ENCODE data around the gene UBE2S.

DNA sequence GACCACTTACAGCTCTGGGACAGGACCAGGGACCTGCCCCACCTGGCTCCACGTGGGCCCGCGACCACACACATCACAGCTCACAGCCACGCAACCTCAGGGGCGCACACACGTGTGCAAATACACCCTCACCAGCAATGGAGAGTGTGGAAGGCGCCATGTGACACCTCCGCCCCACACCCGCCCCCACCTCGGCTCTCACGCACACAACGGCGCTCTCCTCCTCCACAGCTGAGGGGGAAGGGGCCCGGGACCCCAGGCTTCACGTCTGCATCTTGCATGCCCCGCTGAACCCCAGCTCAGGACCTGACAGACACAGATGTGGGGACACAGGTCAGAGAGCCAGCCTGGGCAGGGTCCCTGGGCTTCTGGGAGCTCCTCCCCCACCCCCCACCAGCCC, 41.9 kb upstream of the UBE2S start:
- no peak for TF ChIP-seq ZNF274 (IDR thresholded peaks at IDR 0.05; ENCODE audit: low read depth, low read length)
- no peak for TF ChIP-seq YY1 (IDR thresholded peaks at IDR 0.05; ENCODE audit: insufficient read depth, insufficient read length)

Measured in NT2/D1 (cell line).